ENCODE measurements around the gene IGDCC3. TPM values are rescaled to one million over a fixed set of nuclear protein-coding genes. Genes with fewer than 3 reads are reported as not detected.
A peak's percentile ranks its signal among the peaks of the same experiment; 100 is the strongest.

The IGDCC3 gene
- polyA plus RNA-seq, 3 donors from 2014 or later, result not detected

GRCh38 chr15:65303687-65304380 lies 74.0 kb downstream of the IGDCC3 start:
- DNase-seq, result no peak
- Mint-ChIP-seq H3K4me3 (peak overlapping the region; percentile 96 to 100 (median 97)), H3K9me3 (no peaks in the 10 kb centered on the region), H3K4me1 (peaks cover 33 to 47% of the 10 kb centered on the region in 2 donors), H3K27ac (peak overlapping the region; percentile 97 to 99 (median 98)), H3K36me3 (no peaks in the 10 kb centered on the region), H3K27me3 (ENCODE audit: low read depth in 3 of 3) (peaks cover 13 to 28% (median 15%) of the 10 kb centered on the region in 3 donors)

- H3K9me3 Mint-ChIP-seq, result no peaks in the 10 kb centered on the region
- no peak overlapping the region for H3K4me3 Mint-ChIP-seq
- no peaks in the 10 kb centered on the region for H3K36me3 Mint-ChIP-seq
- H3K4me1 Mint-ChIP-seq, result peaks cover 46 to 64% of the 10 kb centered on the region in 2 donors
- no peak overlapping the region for H3K27ac Mint-ChIP-seq
- no peak for DNase-seq
- peaks cover 15 to 30% (median 16%) of the 10 kb centered on the region in 3 donors for H3K27me3 Mint-ChIP-seq (ENCODE audit: low read depth in 3 of 3)
Measured at GRCh38 chr15:65302061-65302460, 75.7 kb downstream of the IGDCC3 start.

GRCh38 chr15:65300924-65301441 lies 76.8 kb downstream of the IGDCC3 start:
- Mint-ChIP-seq H3K36me3 (no peaks in the 10 kb centered on the region), H3K27me3 (ENCODE audit: low read depth in 3 of 3) (peaks cover 21 to 31% (median 23%) of the 10 kb centered on the region in 3 donors), H3K4me3 (no peak overlapping the region), H3K9me3 (no peaks in the 10 kb centered on the region), H3K4me1 (peaks cover 47 to 62% of the 10 kb centered on the region in 2 donors), H3K27ac (peak overlapping the region in 2 of 6 donors; percentile 68 to 70)
- no peak for DNase-seq

- H3K9me3 Mint-ChIP-seq, result no peaks in the 10 kb centered on the region
- no peaks in the 10 kb centered on the region for H3K36me3 Mint-ChIP-seq
- peak overlapping the region in 1 of 5 donors; percentile 36 for H3K4me3 Mint-ChIP-seq
- peaks cover 36 to 53% of the 10 kb centered on the region in 2 donors for H3K4me1 Mint-ChIP-seq
- peaks cover 15 to 23% (median 16%) of the 10 kb centered on the region in 3 donors for H3K27me3 Mint-ChIP-seq (ENCODE audit: low read depth in 3 of 3)
- peak overlapping the region in 1 of 6 donors; percentile 41 for H3K27ac Mint-ChIP-seq
- DNase-seq, result no peak
Measured at GRCh38 chr15:65298731-65299130, 79.1 kb downstream of the IGDCC3 start.

GRCh38 chr15:65292938-65293518 lies 84.8 kb downstream of the IGDCC3 start:
- DNase-seq, result no peak
- no peaks in the 10 kb centered on the region for H3K36me3 Mint-ChIP-seq
- no peaks in the 10 kb centered on the region for H3K9me3 Mint-ChIP-seq
- H3K4me1 Mint-ChIP-seq, result peaks cover 24 to 30% of the 10 kb centered on the region in 2 donors
- H3K27ac Mint-ChIP-seq, result peak overlapping the region in 1 of 6 donors; percentile 73
- H3K4me3 Mint-ChIP-seq, result peak overlapping the region in 1 of 5 donors; percentile 7
- peaks cover 12 to 15% (median 14%) of the 10 kb centered on the region in 3 donors for H3K27me3 Mint-ChIP-seq (ENCODE audit: low read depth in 3 of 3)

- DNase-seq, result no peak
- no peak overlapping the region for H3K27ac Mint-ChIP-seq
- H3K4me1 Mint-ChIP-seq, result peaks cover 20 to 28% of the 10 kb centered on the region in 2 donors
- H3K9me3 Mint-ChIP-seq, result no peaks in the 10 kb centered on the region
- peaks cover 0 to 6% (median 0%) of the 10 kb centered on the region in 3 donors for H3K27me3 Mint-ChIP-seq (ENCODE audit: low read depth in 3 of 3)
- H3K36me3 Mint-ChIP-seq, result no peaks in the 10 kb centered on the region
- H3K4me3 Mint-ChIP-seq, result no peak overlapping the region
Measured at GRCh38 chr15:65290228-65290627, 87.6 kb downstream of the IGDCC3 start.

GRCh38 chr15:65289261-65289854 lies 88.4 kb downstream of the IGDCC3 start:
- Mint-ChIP-seq H3K4me3 (no peak overlapping the region), H3K36me3 (no peaks in the 10 kb centered on the region), H3K27ac (no peak overlapping the region), H3K4me1 (peaks cover 19 to 28% of the 10 kb centered on the region in 2 donors), H3K27me3 (ENCODE audit: low read depth in 3 of 3) (peaks cover 0 to 6% (median 0%) of the 10 kb centered on the region in 3 donors), H3K9me3 (no peaks in the 10 kb centered on the region)
- DNase-seq, result no peak

GRCh38 chr15:65287520-65287855 lies 90.3 kb downstream of the IGDCC3 start:
- Mint-ChIP-seq H3K4me1 (peaks cover 23 to 35% of the 10 kb centered on the region in 2 donors), H3K27ac (peak overlapping the region; percentile 87 to 98 (median 94))

GRCh38 chr15:65286704-65287519 lies 90.9 kb downstream of the IGDCC3 start, which contains the start of gene PARP16:
TSS of gene PARP16 (minus strand) at chr15:65286883. CDS start at chr15:65286426, 457 bp downstream.
- peak; percentile 92 to 94 (median 93) for DNase-seq
- H3K36me3 Mint-ChIP-seq, result peaks cover 0 to 8% (median 0%) of the 10 kb centered on the region in 3 donors
- no peaks in the 10 kb centered on the region for H3K9me3 Mint-ChIP-seq
- peak within 1 kb of the TSS; percentile 76 to 88 (median 87) for H3K4me3 Mint-ChIP-seq
- H3K27ac Mint-ChIP-seq, result peak within 1 kb of the TSS; percentile 87 to 98 (median 94)
- peaks cover 27 to 38% of the 10 kb centered on the region in 2 donors for H3K4me1 Mint-ChIP-seq
- peaks cover 0 to 8% (median 0%) of the 10 kb centered on the region in 3 donors for H3K27me3 Mint-ChIP-seq (ENCODE audit: low read depth in 3 of 3)

More at GRCh38 chr15:65287520-65287855, 90.3 kb downstream of the IGDCC3 start:
- no peak for DNase-seq
- Mint-ChIP-seq H3K4me3 (peak overlapping the region; percentile 76 to 88 (median 87)), H3K27me3 (ENCODE audit: low read depth in 3 of 3) (peaks cover 0 to 8% (median 0%) of the 10 kb centered on the region in 3 donors), H3K36me3 (peaks cover 0 to 8% (median 0%) of the 10 kb centered on the region in 3 donors), H3K9me3 (no peaks in the 10 kb centered on the region)

GRCh38 chr15:65286069-65286703 lies 91.6 kb downstream of the IGDCC3 start:
- DNase-seq, result no peak
- peaks cover 0 to 6% (median 0%) of the 10 kb centered on the region in 3 donors for H3K27me3 Mint-ChIP-seq (ENCODE audit: low read depth in 3 of 3)
- peak overlapping the region; percentile 87 to 97 (median 91) for H3K27ac Mint-ChIP-seq
- H3K9me3 Mint-ChIP-seq, result no peaks in the 10 kb centered on the region
- peak overlapping the region; percentile 76 to 88 (median 87) for H3K4me3 Mint-ChIP-seq
- H3K36me3 Mint-ChIP-seq, result peaks cover 0 to 8% (median 0%) of the 10 kb centered on the region in 3 donors
- peaks cover 27 to 38% of the 10 kb centered on the region in 2 donors for H3K4me1 Mint-ChIP-seq

GRCh38 chr15:65285291-65286068 lies 92.3 kb downstream of the IGDCC3 start:
- Mint-ChIP-seq H3K9me3 (no peaks in the 10 kb centered on the region), H3K4me1 (peaks cover 27 to 42% of the 10 kb centered on the region in 2 donors), H3K27ac (peak overlapping the region; percentile 87 to 97 (median 91)), H3K27me3 (ENCODE audit: low read depth in 3 of 3) (peaks cover 0 to 6% (median 0%) of the 10 kb centered on the region in 3 donors), H3K36me3 (peaks cover 0 to 8% (median 0%) of the 10 kb centered on the region in 3 donors), H3K4me3 (peak overlapping the region; percentile 76 to 88 (median 87))
- DNase-seq, result no peak

- H3K27me3 Mint-ChIP-seq (ENCODE audit: low read depth in 3 of 3), result peaks cover 0 to 2% (median 0%) of the 10 kb centered on the region in 3 donors
- H3K36me3 Mint-ChIP-seq, result peaks cover 0 to 4% (median 3%) of the 10 kb centered on the region in 3 donors
- peak overlapping the region; percentile 40 to 80 (median 63) for H3K27ac Mint-ChIP-seq
- no peak for DNase-seq
- H3K9me3 Mint-ChIP-seq, result no peaks in the 10 kb centered on the region
- peak overlapping the region in 3 of 5 donors; percentile 3 to 26 (median 6) for H3K4me3 Mint-ChIP-seq
- peaks cover 42 to 64% of the 10 kb centered on the region in 2 donors for H3K4me1 Mint-ChIP-seq
Measured at GRCh38 chr15:65278480-65278879, 99.3 kb downstream of the IGDCC3 start.

All from immature natural killer cell (primary cell).